Fibroblast of villous mesenchyme (primary cell): Measurements from ENCODE around the gene N4BP2. TPM values are rescaled to one million over a fixed set of nuclear protein-coding genes. Genes with fewer than 3 reads are reported as not detected.
A peak's percentile ranks its signal among the peaks of the same experiment; 100 is the strongest.

Experiments used
- DNase-seq: peaks from one replicate; pipeline ENCODE4 v3.0.0-alpha.2; 2010; ENCODE audit warnings: low read depth
- H3K4me3 ChIP-seq: 2 replicates; pipeline ENCODE4 v1.5.1; 2011; ENCODE audit warnings: low read depth, mild to moderate bottlenecking, low read length
- total RNA-seq: library from RNA; depleted of rRNA; stranded (reverse); fragments of >200 nt; gene quantifications from 2 replicates; pipeline ENCODE4 v1.2.3, GENCODE V29; 2012
- TF ChIP-seq, protein P1 (sequence below): IDR thresholded peaks from 2 replicates; pipeline ENCODE4 v1.5.1; 2012; ENCODE audit warnings: low read depth, mild to moderate bottlenecking, low read length; ENCODE audit not compliant: insufficient read depth

The N4BP2 gene
- total RNA-seq, 1 donor: 8.2 TPM

DNA sequence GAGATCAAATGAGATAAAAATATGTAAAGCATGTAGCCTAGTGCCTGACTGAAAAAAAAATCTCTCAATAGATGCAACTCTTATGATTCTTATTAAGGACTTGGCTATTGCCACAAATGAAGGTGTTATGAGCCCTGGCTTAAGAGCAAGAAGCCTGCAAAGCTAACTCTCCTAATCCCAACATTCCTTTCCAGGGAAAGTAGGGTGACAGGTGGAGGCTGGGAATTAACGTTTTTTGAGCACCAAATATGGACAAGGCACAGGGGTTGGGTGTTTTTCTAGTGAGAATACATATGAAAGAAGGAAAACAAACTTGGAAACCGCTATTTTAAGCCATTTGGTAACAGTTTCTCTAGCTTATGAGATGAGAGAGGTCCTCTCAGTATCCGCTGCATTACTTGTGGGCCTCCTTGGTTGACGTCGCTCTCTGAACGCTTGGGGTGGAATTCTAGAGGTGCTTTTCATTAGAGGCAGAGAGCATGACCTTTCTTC lies 142.6 kb downstream of the N4BP2 start:
- no peak overlapping the region for H3K4me3 ChIP-seq
- TF ChIP-seq, protein P1, sequence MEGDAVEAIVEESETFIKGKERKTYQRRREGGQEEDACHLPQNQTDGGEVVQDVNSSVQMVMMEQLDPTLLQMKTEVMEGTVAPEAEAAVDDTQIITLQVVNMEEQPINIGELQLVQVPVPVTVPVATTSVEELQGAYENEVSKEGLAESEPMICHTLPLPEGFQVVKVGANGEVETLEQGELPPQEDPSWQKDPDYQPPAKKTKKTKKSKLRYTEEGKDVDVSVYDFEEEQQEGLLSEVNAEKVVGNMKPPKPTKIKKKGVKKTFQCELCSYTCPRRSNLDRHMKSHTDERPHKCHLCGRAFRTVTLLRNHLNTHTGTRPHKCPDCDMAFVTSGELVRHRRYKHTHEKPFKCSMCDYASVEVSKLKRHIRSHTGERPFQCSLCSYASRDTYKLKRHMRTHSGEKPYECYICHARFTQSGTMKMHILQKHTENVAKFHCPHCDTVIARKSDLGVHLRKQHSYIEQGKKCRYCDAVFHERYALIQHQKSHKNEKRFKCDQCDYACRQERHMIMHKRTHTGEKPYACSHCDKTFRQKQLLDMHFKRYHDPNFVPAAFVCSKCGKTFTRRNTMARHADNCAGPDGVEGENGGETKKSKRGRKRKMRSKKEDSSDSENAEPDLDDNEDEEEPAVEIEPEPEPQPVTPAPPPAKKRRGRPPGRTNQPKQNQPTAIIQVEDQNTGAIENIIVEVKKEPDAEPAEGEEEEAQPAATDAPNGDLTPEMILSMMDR: no peak
- no peak for DNase-seq

DNA sequence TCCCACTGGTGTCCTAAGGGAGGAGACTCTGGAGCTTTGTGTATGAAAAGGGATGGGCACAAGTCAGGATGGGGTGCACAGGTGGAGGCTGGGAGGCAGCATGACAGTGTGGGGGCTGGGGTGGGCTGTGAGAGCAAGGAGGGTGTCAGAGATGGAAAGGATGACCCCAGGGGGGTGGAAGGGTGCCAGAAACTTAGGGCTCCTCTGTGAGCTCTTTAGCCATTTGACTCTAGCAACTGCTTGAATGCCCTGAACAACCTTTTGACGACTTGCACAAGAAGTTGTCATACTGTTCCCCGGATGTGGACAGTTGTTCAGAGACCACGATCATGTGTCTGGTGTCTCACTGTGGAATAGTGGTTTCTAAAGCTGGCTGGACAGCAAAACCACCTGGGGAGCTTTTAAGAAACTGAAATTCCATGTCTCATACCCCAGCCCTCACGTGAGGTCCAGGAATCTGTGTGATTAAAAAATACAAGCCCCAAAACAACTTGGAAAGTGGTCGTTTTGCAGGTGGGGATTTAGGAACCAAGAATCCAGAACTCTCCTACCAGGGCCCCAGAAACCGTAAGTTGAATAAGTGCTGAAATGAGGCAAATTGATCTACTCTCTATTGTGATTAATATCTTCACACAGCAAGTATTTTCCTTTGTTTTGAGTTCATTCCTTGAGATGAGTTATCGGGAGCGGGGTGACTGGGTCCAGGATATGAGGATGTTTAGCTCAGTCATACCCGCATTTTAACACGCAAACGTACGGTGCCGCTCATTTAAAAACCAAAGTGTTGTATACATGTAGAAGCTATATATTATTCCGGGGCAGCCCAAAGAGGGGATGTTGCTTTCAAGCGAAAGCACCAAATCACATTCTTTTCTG lies 143.6 kb downstream of the N4BP2 start:
- DNase-seq: peak; percentile 61
- TF ChIP-seq, protein P1: no peak
- peak overlapping the region; percentile 5 for H3K4me3 ChIP-seq

DNA sequence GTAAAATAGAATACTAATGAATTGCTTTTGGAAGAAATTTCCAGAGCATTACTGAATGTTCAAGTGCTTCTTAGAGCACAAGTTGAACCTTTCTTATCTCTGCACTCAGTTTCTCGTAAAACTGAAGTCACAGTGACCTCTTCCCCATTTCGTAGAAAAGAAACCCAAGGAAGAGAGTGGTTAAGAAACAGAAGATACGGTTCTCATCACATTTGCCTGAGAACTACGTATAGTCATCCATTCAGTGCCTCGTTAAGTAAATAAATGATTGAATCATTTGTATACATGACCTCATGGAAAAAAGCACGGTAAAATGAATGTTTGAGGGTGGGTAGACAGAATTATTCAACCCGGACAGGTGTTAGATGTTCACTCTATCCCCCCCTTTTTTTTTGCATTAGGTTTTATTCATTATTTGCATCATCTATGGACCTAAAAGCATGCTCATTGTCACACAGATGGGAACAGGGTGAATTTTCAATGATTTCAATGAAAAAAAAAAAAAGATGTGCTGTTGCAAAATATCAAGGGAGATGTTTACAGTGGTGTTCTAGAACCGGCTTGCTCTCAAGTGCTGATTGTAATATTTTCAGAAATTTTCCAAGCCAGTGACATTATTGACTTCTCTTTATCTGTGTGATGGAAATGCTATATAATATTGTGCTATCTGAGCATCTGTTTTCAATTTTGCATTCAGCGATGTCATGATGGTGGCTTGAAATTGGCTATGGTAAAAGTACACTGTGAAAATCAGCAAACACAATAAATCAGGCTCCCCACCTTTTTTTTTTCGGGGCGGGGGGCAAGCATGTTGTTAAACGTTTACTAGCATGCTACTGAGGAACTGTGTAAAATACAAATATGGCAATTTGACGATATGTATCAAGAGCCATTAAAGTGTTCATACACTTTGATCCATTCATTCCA lies 144.5 kb downstream of the N4BP2 start:
- peak overlapping the region; percentile 5 for H3K4me3 ChIP-seq
- DNase-seq: peak; percentile 94
- TF ChIP-seq, protein P1: no peak

DNA sequence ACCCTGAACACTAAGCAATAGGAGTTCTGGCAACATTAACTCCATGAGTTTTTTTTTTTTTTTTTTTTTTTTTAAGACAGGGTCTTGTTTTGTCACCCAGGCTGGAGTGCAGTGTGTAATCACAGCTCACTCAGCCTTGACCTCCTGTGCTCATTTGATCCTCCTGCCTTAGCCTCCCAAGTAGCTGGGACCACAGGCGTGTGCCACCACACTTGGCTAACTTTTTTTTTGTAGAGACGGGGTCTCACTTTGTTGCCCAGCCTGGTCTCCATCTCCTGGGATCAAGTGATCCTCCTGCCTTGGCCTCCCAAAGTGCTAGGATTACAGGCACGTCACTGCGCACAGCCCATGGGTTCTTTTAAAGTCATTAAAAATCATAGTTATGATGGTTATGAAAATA lies 145.2 kb downstream of the N4BP2 start:
- no peak for DNase-seq
- H3K4me3 ChIP-seq: no peak overlapping the region
- TF ChIP-seq, protein P1: no peak

DNA sequence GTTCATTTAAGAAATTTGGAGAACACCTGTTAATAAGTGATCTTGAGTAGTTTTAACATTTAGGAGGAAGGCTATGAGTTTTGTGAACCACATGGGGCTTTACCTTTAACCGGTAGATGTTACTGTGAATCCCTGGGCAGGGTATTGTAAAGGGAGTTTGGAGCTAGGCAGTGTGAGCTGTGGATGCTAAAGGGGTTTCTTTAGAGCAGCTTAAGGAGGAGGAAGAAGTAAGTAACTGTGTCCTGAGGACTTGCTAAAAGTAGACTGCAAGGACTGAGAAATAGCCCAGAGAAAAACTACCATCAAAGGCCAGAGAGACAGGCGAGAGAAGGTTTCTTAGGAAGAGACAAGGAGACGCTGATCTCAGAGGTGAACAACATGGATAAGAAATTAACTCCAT lies 145.8 kb downstream of the N4BP2 start:
- DNase-seq: no peak
- TF ChIP-seq, protein P1: no peak

DNA sequence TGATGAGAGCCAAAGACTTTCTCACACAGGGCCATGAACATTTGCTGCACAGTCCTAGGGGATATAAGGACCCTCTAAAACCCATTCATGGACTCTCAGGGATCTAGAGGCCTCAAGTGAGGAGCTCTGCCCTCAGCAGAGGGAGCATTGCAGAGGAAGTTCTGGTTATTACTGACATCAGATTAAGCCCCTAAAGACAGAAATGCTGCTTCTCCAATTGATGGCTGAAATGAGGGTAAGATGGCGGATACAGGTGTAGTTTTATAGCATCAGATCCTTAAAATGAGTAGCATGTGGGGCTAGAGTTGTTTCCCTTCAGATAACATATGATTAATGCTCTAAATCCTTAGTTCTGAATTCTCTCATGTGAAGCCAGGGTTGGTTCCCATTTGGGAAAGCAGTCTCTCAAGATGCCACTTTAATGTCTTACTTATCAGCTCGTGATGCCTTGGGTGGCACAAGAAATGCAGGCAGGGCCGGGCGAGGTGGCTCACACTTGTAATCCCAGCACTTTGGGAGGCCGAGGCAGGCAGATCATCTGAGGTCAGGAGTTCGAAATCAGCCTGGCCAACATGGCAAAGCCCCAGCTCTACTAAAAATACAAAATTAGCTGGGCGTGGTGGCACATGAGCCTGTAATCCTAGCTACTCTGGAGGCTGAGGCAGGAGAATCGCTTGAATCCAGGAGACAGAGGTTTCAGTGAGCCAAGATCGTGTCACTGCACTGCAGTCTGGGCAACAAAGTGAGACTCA lies 148.0 kb downstream of the N4BP2 start:
- H3K4me3 ChIP-seq: no peak overlapping the region
- DNase-seq: no peak
- TF ChIP-seq, protein P1: no peak

More for the DNA sequence above, 145.8 kb downstream of the N4BP2 start:
- H3K4me3 ChIP-seq: no peak overlapping the region
